ENCODE measurements around the gene CCDC57.

DNA sequence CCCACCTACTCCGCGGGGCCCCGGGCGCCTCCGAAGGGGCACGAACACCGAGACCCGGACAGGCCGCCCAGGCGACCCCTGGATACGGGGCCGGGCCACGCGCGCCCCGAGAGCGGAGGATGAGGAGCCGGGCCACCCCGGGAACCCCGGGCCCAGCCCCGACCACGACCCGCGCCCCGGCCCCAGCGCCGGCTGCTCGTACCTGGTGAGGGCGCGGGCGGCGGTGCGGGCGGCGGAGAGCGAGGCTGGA is 114.8 kb downstream of the CCDC57 start:
- TF ChIP-seq, protein P1, sequence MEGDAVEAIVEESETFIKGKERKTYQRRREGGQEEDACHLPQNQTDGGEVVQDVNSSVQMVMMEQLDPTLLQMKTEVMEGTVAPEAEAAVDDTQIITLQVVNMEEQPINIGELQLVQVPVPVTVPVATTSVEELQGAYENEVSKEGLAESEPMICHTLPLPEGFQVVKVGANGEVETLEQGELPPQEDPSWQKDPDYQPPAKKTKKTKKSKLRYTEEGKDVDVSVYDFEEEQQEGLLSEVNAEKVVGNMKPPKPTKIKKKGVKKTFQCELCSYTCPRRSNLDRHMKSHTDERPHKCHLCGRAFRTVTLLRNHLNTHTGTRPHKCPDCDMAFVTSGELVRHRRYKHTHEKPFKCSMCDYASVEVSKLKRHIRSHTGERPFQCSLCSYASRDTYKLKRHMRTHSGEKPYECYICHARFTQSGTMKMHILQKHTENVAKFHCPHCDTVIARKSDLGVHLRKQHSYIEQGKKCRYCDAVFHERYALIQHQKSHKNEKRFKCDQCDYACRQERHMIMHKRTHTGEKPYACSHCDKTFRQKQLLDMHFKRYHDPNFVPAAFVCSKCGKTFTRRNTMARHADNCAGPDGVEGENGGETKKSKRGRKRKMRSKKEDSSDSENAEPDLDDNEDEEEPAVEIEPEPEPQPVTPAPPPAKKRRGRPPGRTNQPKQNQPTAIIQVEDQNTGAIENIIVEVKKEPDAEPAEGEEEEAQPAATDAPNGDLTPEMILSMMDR (IDR thresholded peaks at IDR 0.05; ENCODE audit: borderline replicate concordance, extremely low read depth, low read length, poor library complexity, severe bottlenecking): no peak
- no peak for TF ChIP-seq EZH2 (IDR thresholded peaks at IDR 0.05; ENCODE audit: borderline replicate concordance, low read depth, low read length, severe bottlenecking)
